LNCAP (cell line): ENCODE data around the gene SLC2A9.

ENCODE experiments used
- TF ChIP-seq, protein P1 (sequence below): fragments of 450-650 bp; IDR thresholded peaks from 2 replicates; pipeline ENCODE4 v1.5.1; 2017; ENCODE audit warnings: mild to moderate bottlenecking

The SLC2A9 gene

GRCh38 chr4:9947168-9948062 is 73.9 kb downstream of the SLC2A9 start:
- TF ChIP-seq, protein P1, sequence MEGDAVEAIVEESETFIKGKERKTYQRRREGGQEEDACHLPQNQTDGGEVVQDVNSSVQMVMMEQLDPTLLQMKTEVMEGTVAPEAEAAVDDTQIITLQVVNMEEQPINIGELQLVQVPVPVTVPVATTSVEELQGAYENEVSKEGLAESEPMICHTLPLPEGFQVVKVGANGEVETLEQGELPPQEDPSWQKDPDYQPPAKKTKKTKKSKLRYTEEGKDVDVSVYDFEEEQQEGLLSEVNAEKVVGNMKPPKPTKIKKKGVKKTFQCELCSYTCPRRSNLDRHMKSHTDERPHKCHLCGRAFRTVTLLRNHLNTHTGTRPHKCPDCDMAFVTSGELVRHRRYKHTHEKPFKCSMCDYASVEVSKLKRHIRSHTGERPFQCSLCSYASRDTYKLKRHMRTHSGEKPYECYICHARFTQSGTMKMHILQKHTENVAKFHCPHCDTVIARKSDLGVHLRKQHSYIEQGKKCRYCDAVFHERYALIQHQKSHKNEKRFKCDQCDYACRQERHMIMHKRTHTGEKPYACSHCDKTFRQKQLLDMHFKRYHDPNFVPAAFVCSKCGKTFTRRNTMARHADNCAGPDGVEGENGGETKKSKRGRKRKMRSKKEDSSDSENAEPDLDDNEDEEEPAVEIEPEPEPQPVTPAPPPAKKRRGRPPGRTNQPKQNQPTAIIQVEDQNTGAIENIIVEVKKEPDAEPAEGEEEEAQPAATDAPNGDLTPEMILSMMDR = no peak

- TF ChIP-seq, protein P1 = no peak
Measured at GRCh38 chr4:9946170-9946569, 75.1 kb downstream of the SLC2A9 start.

DNA sequence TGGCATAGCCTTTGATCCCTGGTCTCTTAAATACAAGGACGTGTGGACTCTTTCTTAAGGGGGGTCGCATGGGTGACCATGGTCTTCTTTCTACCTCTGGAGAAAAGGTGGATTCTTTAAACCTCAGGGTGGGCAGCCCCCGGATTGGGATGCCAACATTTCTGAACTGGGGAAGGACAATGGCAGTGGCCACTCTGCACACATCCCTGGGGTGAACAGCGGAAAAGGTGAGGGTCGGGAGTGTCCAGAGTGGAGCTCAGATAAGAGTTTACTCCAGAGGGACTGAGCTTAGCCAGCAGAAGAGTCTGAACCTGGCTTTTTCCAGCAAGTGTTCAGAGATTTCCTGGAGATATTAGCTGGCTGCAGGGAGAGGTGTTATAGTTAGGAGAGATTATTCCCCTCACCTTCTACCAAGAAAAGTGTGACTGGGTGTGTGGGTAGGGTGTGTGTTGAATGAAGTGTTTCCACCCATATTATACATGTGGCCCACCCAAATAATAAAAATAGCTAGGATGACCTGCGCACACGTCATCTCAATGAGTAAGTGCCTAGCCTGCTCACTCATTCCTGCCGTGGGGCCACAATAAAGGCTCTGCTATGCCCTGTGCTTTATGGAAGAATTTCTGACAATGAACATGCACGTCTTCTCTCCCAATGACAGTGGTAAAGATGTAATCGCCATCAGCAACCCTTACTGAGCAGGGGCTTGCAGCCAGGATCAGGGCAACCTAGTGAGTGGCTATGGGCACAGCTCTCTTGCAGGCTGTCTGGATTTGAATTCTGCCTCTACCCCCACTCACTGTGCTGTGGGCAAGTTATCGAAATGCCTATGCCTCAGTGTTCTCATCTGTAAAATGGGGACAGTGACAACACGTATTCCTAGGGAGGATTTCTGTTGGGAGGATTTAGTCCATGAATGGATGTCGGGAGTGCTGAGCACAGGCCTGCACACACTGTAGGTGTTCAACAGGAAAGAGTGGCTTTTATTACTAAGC is 76.6 kb downstream of the SLC2A9 start:
- TF ChIP-seq, protein P1 = no peak

GRCh38 chr4:9943761-9944160 is 77.5 kb downstream of the SLC2A9 start:
- TF ChIP-seq, protein P1 = no peak

DNA sequence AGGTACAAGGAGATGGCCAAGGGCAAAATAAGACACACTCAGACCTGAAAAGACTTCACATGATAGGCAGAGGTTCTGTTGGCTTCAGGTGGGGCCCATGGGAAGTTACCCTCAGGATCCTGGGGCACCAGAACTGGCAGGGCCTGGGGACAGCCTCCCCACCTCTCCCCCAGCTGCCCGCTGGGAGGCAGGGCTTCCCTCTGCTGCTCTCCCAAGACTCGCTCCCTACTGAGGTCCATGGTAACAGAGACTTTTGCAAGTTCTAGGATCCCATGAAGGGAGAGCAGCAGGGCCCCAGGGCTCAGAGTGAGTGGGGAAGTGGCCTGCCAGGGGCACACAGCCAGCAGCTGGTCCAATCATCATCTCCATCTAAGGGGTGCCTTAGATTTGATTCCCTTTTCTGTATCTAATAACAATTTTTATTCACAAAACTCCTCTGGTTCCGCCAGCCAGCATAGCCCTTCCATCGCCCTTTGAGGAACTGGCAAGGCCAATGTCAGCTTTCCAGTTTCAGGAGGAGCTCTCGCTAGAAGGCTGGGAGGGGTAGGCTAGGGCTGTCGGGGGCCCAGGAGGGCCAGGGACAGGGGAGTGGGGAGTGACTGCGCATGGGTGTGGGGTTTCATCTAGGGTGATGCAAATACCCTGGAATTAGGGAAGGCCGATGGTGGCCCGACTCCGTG is 78.2 kb downstream of the SLC2A9 start:
- TF ChIP-seq, protein P1 = no peak

DNA sequence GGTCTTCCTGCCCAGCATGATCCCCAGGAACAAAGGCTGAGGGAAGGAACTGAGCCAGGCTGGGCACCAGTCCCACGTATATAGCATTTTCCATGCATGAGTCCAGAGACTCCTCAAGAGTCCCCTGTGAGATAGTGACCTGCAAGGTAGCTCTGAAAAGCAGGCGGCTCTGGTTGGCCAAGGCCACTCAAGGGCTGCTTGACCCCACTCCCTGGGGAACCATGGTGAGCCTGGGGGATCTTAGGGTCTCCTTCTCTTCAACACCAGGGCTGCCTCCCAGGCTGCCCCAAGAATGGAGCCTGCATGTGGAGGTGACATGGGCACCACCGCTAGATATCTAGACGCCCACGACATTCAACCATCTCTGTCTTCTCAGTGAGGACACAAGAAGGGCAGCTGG is 79.2 kb downstream of the SLC2A9 start:
- TF ChIP-seq, protein P1 = no peak

DNA sequence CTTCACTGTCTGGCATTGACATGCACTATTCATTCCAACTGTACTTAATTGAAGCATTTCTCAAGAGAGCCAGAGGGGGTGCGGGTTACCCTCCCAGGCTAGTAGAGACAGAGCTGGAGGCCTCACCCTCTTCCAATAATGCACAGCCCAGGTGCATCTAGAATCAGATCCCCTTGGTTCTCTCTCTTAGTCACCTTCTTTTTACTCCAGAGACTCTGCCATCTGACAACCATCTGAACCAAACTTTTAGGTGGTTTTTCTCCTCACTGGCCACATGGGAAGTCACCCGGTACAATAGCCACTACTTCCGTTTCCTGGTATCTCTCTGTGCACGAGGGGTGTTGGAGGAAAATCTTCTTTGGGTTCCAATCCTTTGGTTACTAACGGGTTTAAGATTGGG is 81.3 kb downstream of the SLC2A9 start:
- TF ChIP-seq, protein P1 = no peak
